Kidney (tissue), 14 donors: ENCODE measurements around the gene NDRG2. TPM values are rescaled to one million over a fixed set of nuclear protein-coding genes. Genes with fewer than 3 reads are reported as not detected.

Source experiments
- DNase-seq, 5 donors: peaks; one replicate each; pipeline ENCODE4 v3.0.0-alpha.2; 2013 to 2020
- FAIRE-seq: peaks from 2 replicates; lab custom pipeline; 2012; peaks lifted over from hg19 to GRCh38; lab: Jason Lieb, UNC
- H3K27ac ChIP-seq, 2 donors: one replicate each; pipeline ENCODE4 v1.7.0; 2013; ENCODE audit warnings: low read depth in 2 of 2, low read length in 2 of 2, inconsistent platforms in 1 of 2
- H3K27me3 ChIP-seq: one replicate; pipeline ENCODE4 v1.7.1; 2013; ENCODE audit warnings: low read length, inconsistent platforms; ENCODE audit not compliant: control insufficient read depth, insufficient read depth
- H3K36me3 ChIP-seq, 3 donors: one replicate each; pipeline versions ENCODE4 v1.7.0 to v1.7.1; 2013; ENCODE audit warnings: low read length in 3 of 3, control low read depth in 1 of 3, inconsistent platforms in 1 of 3; ENCODE audit not compliant: insufficient read depth in 3 of 3, control insufficient read depth in 2 of 3
- H3K4me1 ChIP-seq, 3 donors: one replicate each; pipeline versions ENCODE4 v1.7.0 to v1.7.1; 2013; ENCODE audit warnings: low read length in 3 of 3, inconsistent platforms in 1 of 3, low read depth in 1 of 3; ENCODE audit not compliant: control insufficient read depth in 2 of 3, insufficient read depth in 2 of 3
- H3K4me3 ChIP-seq, 3 donors: one replicate each; pipeline versions ENCODE4 v1.7.0 to v1.8.1; 2013; ENCODE audit warnings: low read length in 3 of 3, control low read depth in 1 of 3, inconsistent platforms in 1 of 3
- H3K9ac ChIP-seq, 3 donors: one replicate each; pipeline versions ENCODE4 v1.7.0 to v1.7.1; 2013; ENCODE audit warnings: low read length in 3 of 3, control low read depth in 1 of 3, inconsistent platforms in 1 of 3
- H3K9me3 ChIP-seq, 3 donors: one replicate each; pipeline versions ENCODE4 v1.7.0 to v1.7.1; 2013; ENCODE audit warnings: low read length in 3 of 3, control low read depth in 1 of 3, inconsistent platforms in 1 of 3; ENCODE audit not compliant: control insufficient read depth in 2 of 3, insufficient read depth in 1 of 3
- CTCF ChIP-seq: IDR thresholded peaks from 3 replicates; pipeline ENCODE4 v1.5.1; 2012; ENCODE audit warnings: mild to moderate bottlenecking, moderate library complexity, borderline replicate concordance; ENCODE audit not compliant: insufficient read depth; ENCODE audit errors: extremely low read depth
- intact Hi-C: fragments of 100-400 bp; cut with DNase I; formaldehyde crosslinking; loops from one replicate; pipeline ENCODE4 v1.11.1; 2022
- polyA plus RNA-seq: library from polyadenylated mRNA; stranded (reverse); fragments of 350-450 nt; fragmentation: Illumina TruSeq; extraction: RNeasy Lipid Tissue Mini Kit (QIAGEN cat#74804); gene quantifications from one replicate; pipeline ENCODE4 v1.2.3, GENCODE V29; 2014; ENCODE audit warnings: low read depth, low replicate concordance; ENCODE audit not compliant: insufficient read depth
- total RNA-seq: library from RNA; stranded (reverse); fragmentation: NEBNext Ultra II Directional; extraction: Animal tissue kit (Norgen Biotek cat#: 25700); gene quantifications from one replicate; pipeline ENCODE4 v1.2.1, GENCODE V29; 2021
- donor health status: control.
- donor health status: control.
- donor health status: control.
- donor health status: control.
- donor health status: control.
- donor health status: DM: yes; HTN: yes; CAD: no.
- donor health status: Normal renal cell carcinoma (clear cell type).

The NDRG2 gene
- total and polyA plus RNA-seq, 2 donors from 2014 or later, result 86.2 to 209 TPM

- no peak overlapping the region for H3K27ac ChIP-seq
- no peaks in the 10 kb centered on the region for H3K27me3 ChIP-seq
- TF ChIP-seq CTCF, result no peak
- peaks cover 0 to 21% (median 5%) of the 10 kb centered on the region in 3 donors for H3K4me1 ChIP-seq
- FAIRE-seq (no peak), DNase-seq (no peak)
- H3K4me3 ChIP-seq, result no peak overlapping the region
- no peaks in the 10 kb centered on the region for H3K36me3 ChIP-seq
- no peaks in the 10 kb centered on the region for H3K9me3 ChIP-seq
- intact Hi-C loops, result no loop called here
- H3K9ac ChIP-seq, result no peak overlapping the region
Observed at GRCh38 chr14:21054768-21055145, 29.9 kb upstream of the NDRG2 start.

DNA sequence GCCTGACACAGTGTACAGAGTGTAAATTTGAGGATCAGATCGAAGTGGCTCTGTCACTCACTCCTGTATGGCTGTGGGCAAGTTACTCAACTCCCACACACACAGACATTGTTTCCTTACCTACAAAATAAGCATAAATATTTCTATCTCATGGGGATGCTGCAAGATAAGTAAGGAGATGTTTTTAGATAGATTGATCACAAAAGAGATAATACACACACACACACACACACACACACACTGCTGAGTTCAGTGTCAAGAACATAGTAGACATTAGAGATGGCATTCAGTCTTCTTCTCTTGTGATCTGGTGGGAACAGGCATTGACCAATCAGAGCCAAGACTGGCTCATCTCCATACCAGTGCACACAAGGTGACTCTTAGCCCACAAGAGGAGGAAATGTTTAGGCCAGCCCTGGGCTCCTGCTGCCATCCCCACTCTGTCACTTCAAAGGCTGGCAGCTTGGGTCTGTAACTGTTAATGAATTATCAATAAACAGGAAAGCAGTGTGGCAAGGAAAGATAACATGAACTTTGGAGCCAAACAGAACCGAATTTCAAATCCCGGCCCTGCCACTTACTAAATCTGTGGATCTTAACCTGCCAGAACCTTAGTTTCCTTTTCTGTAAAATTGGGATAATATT, 29.4 kb upstream of the NDRG2 start:
- H3K27me3 ChIP-seq, result no peaks in the 10 kb centered on the region
- no peaks in the 10 kb centered on the region for H3K36me3 ChIP-seq
- H3K9me3 ChIP-seq, result no peaks in the 10 kb centered on the region
- intact Hi-C loops, result no loop called here
- no peak overlapping the region for H3K9ac ChIP-seq
- no peak for TF ChIP-seq CTCF
- peaks cover 0 to 21% (median 5%) of the 10 kb centered on the region in 3 donors for H3K4me1 ChIP-seq
- no peak for FAIRE-seq
- no peak overlapping the region for H3K4me3 ChIP-seq
- no peak for DNase-seq
- H3K27ac ChIP-seq, result no peak overlapping the region

DNA sequence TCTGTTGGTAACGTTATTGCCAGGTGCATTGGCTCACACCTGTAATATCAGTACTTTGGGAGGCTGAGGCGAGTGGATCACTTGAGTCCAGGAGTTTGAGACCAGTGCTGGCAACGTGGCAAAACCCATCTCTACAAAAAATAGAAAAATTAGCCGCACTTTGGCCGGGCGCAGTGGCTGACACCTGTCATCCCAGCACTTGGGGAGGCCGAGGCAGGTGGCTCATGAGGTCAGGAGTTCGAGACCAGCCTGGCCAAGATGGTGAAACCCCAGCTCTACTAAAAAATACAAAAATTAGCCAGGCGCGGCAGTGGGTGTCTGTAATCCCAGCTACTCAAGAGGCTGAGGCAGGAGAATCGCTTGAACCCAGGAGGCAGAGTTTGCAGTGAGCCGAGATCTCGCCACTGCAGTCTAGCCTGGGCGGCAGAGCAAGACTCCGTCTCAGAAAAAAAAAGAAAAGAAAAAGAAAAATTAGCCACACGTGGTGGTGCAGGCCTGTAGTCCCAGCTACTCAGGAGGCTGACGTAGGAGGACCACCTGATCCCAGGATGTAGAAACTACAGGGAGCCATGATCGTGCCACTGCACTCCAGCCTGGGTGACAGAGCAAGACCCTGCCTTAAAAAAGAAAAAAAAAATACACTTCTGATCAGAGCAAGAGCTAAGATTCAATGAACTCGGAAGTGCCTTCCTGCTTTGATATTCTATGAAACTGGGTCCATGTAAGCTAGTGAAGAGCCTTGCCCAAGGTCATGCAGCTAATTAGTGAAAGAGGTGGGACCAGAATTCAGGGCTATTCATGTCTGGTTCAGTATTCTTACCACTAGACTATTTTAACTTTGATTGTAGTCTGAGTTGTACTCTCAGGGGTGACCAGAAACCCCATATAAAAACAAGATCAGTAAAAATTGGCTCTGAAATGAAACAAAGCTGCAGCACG, 28.6 kb upstream of the NDRG2 start:
- no peak for DNase-seq
- Histone ChIP-seq H3K27ac (no peak overlapping the region), H3K4me1 (peaks cover 0 to 21% (median 5%) of the 10 kb centered on the region in 3 donors), H3K36me3 (no peaks in the 10 kb centered on the region), H3K9me3 (no peaks in the 10 kb centered on the region), H3K27me3 (no peaks in the 10 kb centered on the region), H3K9ac (no peak overlapping the region), H3K4me3 (no peak overlapping the region)
- FAIRE-seq, result no peak
- intact Hi-C loops, result no loop called here
- TF ChIP-seq CTCF, result no peak
